ENCODE measurements around the gene CC2D1B.

Gene CC2D1B

DNA sequence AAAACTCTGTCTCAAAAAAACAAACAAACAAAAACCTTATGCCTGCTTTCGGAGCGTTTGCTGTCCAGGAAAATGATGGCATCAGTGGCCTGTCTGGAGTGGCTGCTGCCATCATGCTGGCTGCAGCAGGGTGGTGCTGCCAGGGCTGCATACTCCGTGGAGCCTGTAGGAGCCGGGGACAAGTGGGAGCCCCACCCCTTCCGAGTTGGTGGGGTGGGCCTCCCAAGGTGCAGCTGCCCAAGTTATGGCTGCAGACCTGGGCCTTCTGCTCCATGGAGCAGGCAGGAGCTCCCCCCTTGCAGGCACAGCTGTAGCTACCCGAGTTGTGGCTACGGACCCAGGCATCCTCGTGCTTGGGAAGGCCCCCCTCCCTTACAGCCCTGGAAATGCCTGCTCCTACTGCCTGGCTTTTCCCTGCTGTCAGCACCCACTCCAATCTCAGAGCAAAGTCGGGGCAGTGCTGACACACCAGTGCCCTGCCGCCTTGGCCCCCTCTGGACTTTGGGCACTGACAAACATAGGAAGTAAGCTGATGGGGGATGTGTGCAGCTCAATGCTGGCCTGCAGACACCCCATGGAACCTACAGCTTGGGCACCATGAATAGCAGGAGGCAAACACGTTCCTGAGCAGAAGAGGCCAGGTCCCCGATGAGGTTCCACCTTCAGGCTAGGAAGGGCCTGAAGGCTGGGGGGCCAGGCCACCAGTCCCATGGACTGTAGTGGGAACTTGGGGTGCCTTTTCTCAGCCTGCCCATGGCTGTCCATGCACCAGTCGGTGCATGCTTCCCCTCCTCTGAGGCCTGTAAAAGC is 60.4 kb downstream of the CC2D1B start:
- DNase-seq: no peak
